ENCODE results near the gene IFITM5.

The IFITM5 gene

GRCh38 chr11:266676-267439 is 32.5 kb downstream of the IFITM5 start:
- no peak for DNase-seq (ENCODE audit: low read depth)

DNA sequence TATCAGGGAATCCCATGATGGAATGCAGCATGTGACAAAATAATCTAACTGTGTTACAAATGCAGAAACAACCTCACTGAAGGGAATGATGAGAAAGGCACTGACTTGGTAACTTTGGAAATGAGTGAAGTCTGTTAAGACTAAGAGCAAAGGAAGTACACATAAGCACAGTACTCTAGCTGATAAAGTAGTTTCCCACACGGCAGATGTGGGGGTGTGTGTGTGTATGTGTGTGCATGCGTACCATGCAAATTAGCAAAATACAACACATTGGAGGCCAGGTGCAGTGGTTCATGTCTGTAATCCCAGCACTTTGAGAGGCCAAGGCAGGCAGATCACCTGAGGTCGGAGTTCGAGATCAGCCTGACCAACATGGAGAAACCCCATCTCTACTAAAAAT is 37.7 kb downstream of the IFITM5 start:
- DNase-seq (ENCODE audit: low read depth) = no peak

GRCh38 chr11:259413-259812 is 39.9 kb downstream of the IFITM5 start:
- DNase-seq (ENCODE audit: low read depth) = no peak

DNA sequence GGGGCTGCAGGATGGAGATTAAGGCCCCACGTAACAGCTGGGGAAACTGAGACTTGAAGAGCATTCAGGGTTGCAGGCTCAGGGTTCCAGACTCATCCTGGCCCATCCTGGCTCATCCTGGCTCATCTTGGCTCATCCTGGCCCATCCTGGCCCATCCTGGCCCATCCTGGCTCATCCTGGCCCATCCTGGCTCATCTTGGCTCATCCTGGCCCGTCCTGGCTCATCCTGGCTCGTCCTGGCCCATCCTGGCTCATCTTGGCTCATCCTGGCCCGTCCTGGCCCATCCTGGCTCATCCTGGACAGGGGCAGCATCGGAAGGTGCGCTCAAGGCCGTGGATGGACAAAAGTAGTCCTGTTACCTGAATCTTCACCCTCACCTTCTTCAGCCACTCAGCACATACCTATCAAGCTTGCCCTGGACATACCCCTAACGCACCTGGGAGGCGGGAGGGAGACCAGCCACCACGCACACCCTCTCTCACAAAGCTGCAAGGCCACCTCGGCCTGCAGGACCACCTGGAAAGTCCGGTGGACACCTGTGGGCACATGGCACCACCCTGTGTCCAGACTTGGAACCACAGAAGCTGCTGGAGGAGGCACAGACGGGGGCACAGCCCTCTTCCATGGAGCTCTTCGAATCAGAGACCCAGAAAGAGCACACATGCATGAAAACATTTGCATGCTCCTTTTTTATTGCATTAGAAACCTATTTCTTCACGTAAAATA is 41.4 kb downstream of the IFITM5 start:
- no peak for DNase-seq (ENCODE audit: low read depth)

DNA sequence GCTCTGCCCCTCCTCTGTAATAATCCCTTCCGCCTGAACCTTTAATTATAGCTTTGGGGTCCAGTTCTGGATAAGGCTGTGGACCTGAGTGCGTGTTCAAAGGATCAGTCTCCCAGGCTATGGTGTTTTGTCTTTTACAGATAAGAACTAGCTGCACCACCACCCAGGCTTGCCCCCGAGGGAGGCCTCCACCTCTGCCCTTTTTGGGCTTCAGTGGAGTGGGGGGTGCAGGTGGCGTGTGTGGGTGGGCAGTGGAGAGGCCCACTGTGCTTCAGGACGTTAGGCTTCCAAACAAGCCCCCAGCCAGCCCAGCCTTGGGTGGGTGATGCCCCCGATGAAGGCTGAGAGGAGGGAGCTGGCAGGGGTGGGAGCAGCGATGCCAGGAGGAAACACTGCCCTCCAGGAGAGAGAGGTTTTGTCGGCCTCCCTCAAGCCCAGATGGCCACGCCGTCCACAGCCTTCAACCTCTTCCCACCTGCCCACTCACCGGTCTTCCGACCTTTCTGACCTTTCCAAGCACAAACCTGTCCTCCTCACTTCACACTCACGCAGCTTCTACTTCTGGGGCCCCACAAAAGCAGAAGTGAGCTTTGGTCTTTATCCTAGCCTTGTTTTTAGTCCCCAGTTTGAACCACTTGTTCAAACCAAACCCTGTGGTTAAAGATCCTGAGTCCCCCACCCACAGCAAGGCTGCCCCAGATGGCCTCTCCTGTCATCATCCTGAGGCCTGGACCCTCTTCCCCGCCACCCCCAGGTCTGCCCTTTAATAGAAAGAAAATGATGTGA is 42.2 kb downstream of the IFITM5 start:
- no peak for DNase-seq (ENCODE audit: low read depth)

GRCh38 chr11:255816-256215 is 43.5 kb downstream of the IFITM5 start:
- no peak for DNase-seq (ENCODE audit: low read depth)

- DNase-seq (ENCODE audit: low read depth) = no peak
These were observed 44.1 kb downstream of the IFITM5 start for GRCh38 chr11:255176-255575.

GRCh38 chr11:253886-254270 is 45.4 kb downstream of the IFITM5 start:
- DNase-seq (ENCODE audit: low read depth) = no peak

DNA sequence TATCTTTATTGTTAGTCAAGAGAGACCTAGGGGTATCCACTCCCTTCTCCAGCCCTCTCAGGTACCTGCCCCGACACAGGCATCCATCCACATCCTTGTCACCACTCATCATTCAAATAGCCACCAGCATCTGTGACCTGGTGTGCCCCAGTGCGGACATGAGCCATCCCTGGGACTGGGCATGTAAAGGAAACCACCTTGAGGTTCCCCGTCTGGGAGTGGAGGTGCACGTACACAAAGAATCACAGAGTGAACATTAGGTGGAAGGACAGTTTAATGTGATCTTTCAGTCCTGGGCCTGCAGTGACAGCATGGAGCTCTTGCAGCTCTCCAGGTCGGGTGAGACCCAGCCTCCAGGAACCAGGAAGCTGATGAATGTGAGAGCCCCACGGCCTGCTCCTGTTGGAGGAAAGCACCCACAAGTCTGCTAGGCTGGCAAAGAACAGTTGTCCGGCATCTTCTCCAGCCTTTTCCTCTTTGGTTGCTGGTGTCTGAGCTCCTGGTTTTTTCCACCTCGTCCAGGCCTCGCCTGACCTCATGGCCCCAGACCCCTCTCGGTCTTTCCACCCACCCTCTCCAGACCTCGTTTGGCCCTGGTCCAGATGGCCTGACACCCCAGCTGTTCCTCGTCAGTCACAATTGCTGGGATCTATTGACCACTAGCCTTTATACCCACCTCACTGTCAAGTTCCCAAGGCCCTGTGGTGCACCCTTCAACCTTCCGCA is 46.0 kb downstream of the IFITM5 start:
- no peak for DNase-seq (ENCODE audit: low read depth)

- DNase-seq (ENCODE audit: low read depth) = no peak
These were observed 46.7 kb downstream of the IFITM5 start for GRCh38 chr11:252666-253065.

DNA sequence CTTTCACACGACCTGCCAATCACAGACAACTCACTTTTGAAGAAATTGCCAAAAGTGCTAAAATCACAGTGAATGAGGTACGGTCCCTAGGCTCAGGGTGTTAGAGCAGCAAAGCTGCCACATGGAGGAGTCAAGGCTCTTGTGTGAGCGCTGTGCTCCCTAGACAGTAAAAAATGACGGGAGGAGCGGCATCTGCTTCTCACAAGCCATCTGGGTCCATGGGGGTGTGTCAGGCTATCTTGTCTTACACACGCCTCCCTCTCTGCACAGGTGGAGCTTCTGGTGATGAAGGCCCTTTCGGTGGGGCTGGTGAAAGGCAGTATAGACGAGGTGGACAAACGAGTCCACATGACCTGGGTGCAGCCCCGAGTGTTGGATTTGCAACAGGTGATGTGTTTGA is 47.8 kb downstream of the IFITM5 start:
- DNase-seq (ENCODE audit: low read depth) = no peak

DNA sequence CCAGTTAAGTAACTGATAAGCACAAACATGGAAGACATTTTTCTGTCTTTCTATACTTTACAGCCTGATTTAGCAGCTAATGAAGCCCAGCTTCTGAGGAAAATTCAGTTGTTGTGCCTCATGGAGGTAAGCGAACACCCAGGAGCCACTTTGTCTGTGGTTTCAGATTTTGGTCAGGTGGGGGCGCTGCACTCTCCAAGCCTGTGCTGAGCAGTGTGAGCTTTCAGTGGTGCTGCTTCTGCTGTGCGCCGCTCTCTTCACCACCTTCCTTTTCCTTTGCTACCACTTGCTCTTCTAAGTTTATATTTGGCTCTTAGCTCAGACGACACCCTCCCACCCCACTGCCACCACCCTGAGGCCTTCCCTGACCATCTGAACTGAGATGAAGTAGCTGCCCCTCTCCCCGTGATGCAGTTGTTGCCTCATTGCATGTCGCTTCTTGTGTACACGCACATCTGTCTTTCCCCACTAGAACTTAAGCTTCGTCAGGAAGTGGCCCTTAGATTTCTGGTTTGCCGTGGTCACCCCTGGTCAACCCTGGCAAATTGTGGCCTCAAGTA is 48.5 kb downstream of the IFITM5 start:
- DNase-seq (ENCODE audit: low read depth) = peak; percentile 68

DNA sequence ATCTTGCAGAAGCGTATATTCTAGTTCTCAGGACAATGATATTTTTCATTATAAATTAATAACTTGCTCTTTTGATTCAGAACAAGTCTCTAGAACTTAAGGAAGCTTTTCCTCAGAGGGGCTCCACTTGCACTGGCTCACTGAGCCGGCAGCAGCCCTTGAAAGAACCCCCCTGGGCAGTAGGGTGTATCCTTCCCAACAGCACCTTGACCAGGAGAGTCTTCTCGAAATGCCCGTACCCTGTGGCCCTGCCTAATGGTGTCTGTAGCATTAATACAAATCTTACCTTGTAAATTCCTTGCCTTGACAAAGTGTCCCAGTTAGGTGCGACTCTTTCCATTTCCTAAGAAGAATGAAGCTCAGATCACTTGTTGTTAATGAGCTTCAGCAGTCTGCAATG is 49.1 kb downstream of the IFITM5 start:
- DNase-seq (ENCODE audit: low read depth) = no peak

GRCh38 chr11:249062-249461 is 50.3 kb downstream of the IFITM5 start:
- DNase-seq (ENCODE audit: low read depth) = no peak
